ENCODE data around the gene FMNL2. TPM values are rescaled to one million over a fixed set of nuclear protein-coding genes. Genes with fewer than 3 reads are reported as not detected.

The FMNL2 gene
- total and polyA plus RNA-seq, 2 experiments from 2014 or later = 16.5 to 45.4 TPM

DNA sequence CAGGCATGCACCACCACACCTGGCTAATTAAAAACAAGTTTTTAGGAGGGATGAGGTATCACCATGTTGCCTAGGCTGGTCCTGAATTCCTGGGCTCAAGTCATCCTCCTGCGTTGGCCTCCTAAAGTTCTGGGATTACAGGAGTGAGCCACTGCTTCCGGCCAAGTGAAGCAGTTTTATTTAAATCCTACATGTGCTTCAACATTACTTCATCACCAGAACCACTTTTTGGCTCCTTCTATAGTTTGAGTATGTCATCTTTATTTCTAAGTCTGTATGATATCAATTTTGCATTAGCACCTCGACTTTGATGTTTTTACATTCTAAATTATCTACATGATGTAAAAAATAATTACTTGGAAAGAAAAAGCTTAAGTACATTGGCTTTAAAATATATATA lies 144.3 kb downstream of the FMNL2 start:
- peaks cover 8% of the 10 kb centered on the region; the same call in 1 of the 2 replicates for H4K20me1 ChIP-seq (replicated peaks; ENCODE audit: insufficient read depth)
- TF ChIP-seq, protein P1, sequence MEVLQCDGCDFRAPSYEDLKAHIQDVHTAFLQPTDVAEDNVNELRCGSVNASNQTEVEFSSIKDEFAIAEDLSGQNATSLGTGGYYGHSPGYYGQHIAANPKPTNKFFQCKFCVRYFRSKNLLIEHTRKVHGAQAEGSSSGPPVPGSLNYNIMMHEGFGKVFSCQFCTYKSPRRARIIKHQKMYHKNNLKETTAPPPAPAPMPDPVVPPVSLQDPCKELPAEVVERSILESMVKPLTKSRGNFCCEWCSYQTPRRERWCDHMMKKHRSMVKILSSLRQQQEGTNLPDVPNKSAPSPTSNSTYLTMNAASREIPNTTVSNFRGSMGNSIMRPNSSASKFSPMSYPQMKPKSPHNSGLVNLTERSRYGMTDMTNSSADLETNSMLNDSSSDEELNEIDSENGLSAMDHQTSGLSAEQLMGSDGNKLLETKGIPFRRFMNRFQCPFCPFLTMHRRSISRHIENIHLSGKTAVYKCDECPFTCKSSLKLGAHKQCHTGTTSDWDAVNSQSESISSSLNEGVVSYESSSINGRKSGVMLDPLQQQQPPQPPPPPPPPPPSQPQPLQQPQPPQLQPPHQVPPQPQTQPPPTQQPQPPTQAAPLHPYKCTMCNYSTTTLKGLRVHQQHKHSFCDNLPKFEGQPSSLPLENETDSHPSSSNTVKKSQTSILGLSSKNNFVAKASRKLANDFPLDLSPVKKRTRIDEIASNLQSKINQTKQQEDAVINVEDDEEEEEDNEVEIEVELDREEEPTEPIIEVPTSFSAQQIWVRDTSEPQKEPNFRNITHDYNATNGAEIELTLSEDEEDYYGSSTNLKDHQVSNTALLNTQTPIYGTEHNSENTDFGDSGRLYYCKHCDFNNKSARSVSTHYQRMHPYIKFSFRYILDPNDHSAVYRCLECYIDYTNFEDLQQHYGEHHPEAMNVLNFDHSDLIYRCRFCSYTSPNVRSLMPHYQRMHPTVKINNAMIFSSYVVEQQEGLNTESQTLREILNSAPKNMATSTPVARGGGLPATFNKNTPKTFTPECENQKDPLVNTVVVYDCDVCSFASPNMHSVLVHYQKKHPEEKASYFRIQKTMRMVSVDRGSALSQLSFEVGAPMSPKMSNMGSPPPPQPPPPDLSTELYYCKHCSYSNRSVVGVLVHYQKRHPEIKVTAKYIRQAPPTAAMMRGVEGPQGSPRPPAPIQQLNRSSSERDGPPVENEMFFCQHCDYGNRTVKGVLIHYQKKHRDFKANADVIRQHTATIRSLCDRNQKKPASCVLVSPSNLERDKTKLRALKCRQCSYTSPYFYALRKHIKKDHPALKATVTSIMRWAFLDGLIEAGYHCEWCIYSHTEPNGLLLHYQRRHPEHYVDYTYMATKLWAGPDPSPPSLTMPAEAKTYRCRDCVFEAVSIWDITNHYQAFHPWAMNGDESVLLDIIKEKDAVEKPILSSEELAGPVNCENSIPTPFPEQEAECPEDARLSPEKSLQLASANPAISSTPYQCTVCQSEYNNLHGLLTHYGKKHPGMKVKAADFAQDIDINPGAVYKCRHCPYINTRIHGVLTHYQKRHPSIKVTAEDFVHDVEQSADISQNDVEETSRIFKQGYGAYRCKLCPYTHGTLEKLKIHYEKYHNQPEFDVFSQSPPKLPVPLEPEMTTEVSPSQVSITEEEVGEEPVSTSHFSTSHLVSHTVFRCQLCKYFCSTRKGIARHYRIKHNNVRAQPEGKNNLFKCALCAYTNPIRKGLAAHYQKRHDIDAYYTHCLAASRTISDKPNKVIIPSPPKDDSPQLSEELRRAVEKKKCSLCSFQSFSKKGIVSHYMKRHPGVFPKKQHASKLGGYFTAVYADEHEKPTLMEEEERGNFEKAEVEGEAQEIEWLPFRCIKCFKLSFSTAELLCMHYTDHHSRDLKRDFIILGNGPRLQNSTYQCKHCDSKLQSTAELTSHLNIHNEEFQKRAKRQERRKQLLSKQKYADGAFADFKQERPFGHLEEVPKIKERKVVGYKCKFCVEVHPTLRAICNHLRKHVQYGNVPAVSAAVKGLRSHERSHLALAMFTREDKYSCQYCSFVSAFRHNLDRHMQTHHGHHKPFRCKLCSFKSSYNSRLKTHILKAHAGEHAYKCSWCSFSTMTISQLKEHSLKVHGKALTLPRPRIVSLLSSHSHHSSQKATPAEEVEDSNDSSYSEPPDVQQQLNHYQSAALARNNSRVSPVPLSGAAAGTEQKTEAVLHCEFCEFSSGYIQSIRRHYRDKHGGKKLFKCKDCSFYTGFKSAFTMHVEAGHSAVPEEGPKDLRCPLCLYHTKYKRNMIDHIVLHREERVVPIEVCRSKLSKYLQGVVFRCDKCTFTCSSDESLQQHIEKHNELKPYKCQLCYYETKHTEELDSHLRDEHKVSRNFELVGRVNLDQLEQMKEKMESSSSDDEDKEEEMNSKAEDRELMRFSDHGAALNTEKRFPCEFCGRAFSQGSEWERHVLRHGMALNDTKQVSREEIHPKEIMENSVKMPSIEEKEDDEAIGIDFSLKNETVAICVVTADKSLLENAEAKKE (CRISPR knock-in tag; IDR thresholded peaks at IDR 0.05) = no peak
- TF ChIP-seq EZH2phosphoT487 (IDR thresholded peaks at IDR 0.05; ENCODE audit: unreplicated experiment) = no peak
- TF ChIP-seq ZNF331 (CRISPR knock-in tag; IDR thresholded peaks at IDR 0.05; ENCODE audit: low read depth) = no peak

DNA sequence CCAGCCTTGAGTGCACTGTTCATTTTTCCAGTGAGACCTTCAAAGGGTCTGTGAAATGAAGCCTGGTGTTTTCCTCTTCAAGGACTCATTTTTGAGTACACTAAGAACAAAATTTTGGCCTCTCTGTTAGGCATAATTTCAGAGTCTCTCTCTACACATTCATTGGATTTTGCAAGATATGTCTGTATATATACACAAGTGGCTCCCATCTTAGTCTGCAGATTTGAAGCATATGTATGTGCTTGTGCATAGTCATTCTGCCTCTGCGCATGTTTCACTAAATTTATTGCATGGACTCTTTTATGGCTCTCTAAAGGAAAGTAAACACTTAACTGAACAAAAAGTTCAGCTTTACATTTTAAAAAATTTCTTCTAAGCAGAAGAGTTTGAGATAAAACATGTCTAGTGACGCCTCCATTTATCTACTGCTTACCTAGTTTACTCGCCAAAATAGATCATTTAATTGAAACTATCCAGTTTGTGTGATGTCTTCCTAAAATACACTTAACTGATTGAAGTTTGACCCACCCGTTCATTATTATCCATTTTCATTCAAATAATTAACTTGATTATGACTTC lies 145.9 kb downstream of the FMNL2 start:
- H3K4me1 ChIP-seq (ENCODE audit: insufficient read depth) = peaks cover 8% of the 10 kb centered on the region
- DNase-seq (ENCODE audit: low spot score) (no peak), ATAC-seq (no peak)
- peaks cover 23% of the 10 kb centered on the region for H3K4me1 Mint-ChIP-seq
- peaks cover 8% of the 10 kb centered on the region; the same call in 1 of the 2 replicates for H4K20me1 ChIP-seq (replicated peaks; ENCODE audit: insufficient read depth)
- no peaks in the 10 kb centered on the region for H3K9me2 ChIP-seq (ENCODE audit: insufficient read depth)
- H3K27ac Mint-ChIP-seq = no peak overlapping the region
- H3K27me3 Mint-ChIP-seq (ENCODE audit: insufficient read depth, low read depth, poor library complexity) = no peaks in the 10 kb centered on the region
- H2AFZ ChIP-seq = no peak overlapping the region
- no peaks in the 10 kb centered on the region for H3K36me3 Mint-ChIP-seq (ENCODE audit: low read depth)
- no peaks in the 10 kb centered on the region for H3K27me3 ChIP-seq (ENCODE audit: insufficient read depth)
- no peak overlapping the region for H3K27ac ChIP-seq (ENCODE audit: low read depth)
- peaks cover 74% of the 10 kb centered on the region for H3K79me2 ChIP-seq (replicated peaks; ENCODE audit: insufficient read depth)
- H3K36me3 ChIP-seq (ENCODE audit: insufficient read depth) = no peaks in the 10 kb centered on the region
- H3K4me3 Mint-ChIP-seq = no peak overlapping the region
- no peak overlapping the region for H3K4me3 ChIP-seq
- no peak overlapping the region for H3K4me2 ChIP-seq
- no peaks in the 10 kb centered on the region for H3F3A ChIP-seq (replicated peaks; ENCODE audit: low read depth)
- no peaks in the 10 kb centered on the region for H3K9me3 Mint-ChIP-seq
- TF ChIP-seq JUNB (IDR thresholded peaks at IDR 0.05; ENCODE audit: unreplicated experiment) = no peak
- TF ChIP-seq CREB1 (CRISPR knock-in tag; IDR thresholded peaks at IDR 0.05; ENCODE audit: low read depth) = no peak
- no peak for TF ChIP-seq EZH2 (IDR thresholded peaks at IDR 0.05; ENCODE audit: low read depth, unreplicated experiment)
- TF ChIP-seq NANOG (IDR thresholded peaks at IDR 0.05; ENCODE audit: borderline replicate concordance) = no peak
- no peak for TF ChIP-seq POLR2AphosphoS5 (IDR thresholded peaks at IDR 0.05; ENCODE audit: low read depth)
- no peak for TF ChIP-seq ZNF114 (CRISPR knock-in tag; IDR thresholded peaks at IDR 0.05)
- TF ChIP-seq, protein P2, sequence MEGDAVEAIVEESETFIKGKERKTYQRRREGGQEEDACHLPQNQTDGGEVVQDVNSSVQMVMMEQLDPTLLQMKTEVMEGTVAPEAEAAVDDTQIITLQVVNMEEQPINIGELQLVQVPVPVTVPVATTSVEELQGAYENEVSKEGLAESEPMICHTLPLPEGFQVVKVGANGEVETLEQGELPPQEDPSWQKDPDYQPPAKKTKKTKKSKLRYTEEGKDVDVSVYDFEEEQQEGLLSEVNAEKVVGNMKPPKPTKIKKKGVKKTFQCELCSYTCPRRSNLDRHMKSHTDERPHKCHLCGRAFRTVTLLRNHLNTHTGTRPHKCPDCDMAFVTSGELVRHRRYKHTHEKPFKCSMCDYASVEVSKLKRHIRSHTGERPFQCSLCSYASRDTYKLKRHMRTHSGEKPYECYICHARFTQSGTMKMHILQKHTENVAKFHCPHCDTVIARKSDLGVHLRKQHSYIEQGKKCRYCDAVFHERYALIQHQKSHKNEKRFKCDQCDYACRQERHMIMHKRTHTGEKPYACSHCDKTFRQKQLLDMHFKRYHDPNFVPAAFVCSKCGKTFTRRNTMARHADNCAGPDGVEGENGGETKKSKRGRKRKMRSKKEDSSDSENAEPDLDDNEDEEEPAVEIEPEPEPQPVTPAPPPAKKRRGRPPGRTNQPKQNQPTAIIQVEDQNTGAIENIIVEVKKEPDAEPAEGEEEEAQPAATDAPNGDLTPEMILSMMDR (conservative IDR thresholded peaks at IDR 0.05; ENCODE audit: low read depth in 2 of 2) = no peak
- no peak for TF ChIP-seq ZNF331 (CRISPR knock-in tag; IDR thresholded peaks at IDR 0.05; ENCODE audit: low read depth)
- TF ChIP-seq, protein P3, sequence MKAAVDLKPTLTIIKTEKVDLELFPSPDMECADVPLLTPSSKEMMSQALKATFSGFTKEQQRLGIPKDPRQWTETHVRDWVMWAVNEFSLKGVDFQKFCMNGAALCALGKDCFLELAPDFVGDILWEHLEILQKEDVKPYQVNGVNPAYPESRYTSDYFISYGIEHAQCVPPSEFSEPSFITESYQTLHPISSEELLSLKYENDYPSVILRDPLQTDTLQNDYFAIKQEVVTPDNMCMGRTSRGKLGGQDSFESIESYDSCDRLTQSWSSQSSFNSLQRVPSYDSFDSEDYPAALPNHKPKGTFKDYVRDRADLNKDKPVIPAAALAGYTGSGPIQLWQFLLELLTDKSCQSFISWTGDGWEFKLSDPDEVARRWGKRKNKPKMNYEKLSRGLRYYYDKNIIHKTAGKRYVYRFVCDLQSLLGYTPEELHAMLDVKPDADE (IDR thresholded peaks at IDR 0.05) = no peak
- no peak for TF ChIP-seq STAT1 (IDR thresholded peaks at IDR 0.05; ENCODE audit: unreplicated experiment)
- no peak for TF ChIP-seq EZH2phosphoT487 (IDR thresholded peaks at IDR 0.05; ENCODE audit: unreplicated experiment)

More for the DNA sequence above, 144.3 kb downstream of the FMNL2 start:
- Histone ChIP-seq H3K4me3 (no peak overlapping the region), H3F3A (replicated peaks; ENCODE audit: low read depth) (no peaks in the 10 kb centered on the region), H3K36me3 (ENCODE audit: insufficient read depth) (no peaks in the 10 kb centered on the region), H2AFZ (no peak overlapping the region), H3K4me1 (ENCODE audit: insufficient read depth) (peaks cover 8% of the 10 kb centered on the region), H3K4me2 (no peak overlapping the region), H3K27ac (ENCODE audit: low read depth) (no peak overlapping the region), H3K9me2 (ENCODE audit: insufficient read depth) (no peaks in the 10 kb centered on the region), H3K79me2 (replicated peaks; ENCODE audit: insufficient read depth) (peaks cover 73% of the 10 kb centered on the region), H3K27me3 (ENCODE audit: insufficient read depth) (no peaks in the 10 kb centered on the region)
- H3K4me1 Mint-ChIP-seq = peaks cover 18% of the 10 kb centered on the region; the same call in 2 of the 3 replicates
- H3K4me3 Mint-ChIP-seq = no peak overlapping the region
- H3K27me3 Mint-ChIP-seq (ENCODE audit: insufficient read depth, low read depth, poor library complexity) = no peaks in the 10 kb centered on the region
- H3K27ac Mint-ChIP-seq = no peak overlapping the region; the same call in 1 of the 2 replicates
- no peaks in the 10 kb centered on the region for H3K36me3 Mint-ChIP-seq (ENCODE audit: low read depth)
- no peak for ATAC-seq
- H3K9me3 Mint-ChIP-seq = no peaks in the 10 kb centered on the region
- DNase-seq (ENCODE audit: low spot score) = no peak
